NCI-H1436 treated with DMSO at 0.1 percent for 48 hours (cell line): Measurements from ENCODE around the gene SMARCC1.
"Not testable (repeated sequence)": the region's sequence is repeated elsewhere in the genome, so short reads cannot be mapped to it uniquely, and the experiment has no call there.

Experiments
- DNase-seq: peaks from one replicate; lab custom pipeline; 2025; lab: John Stamatoyannopoulos, UW

Gene SMARCC1

DNA sequence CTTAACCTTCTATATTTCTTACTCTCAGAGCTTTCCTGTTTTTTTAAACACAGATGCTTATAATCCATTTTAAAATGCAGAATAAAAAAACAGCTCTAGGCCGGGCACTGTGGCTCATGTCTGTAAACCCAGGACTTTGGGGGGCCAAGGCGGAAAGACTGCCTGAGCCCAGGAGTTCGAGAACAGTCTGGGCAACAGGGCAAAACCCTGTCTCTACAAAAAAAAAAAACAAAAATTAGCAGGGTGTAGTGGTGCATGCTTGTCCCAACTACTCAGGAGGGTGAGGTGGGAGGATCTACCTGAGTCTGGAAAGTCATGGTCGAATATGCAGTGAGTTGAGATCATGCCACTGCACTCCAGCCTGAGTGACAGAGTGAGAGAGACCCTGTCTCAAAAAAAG lies 15.5 kb downstream of the SMARCC1 start:
- no peak for DNase-seq

DNA sequence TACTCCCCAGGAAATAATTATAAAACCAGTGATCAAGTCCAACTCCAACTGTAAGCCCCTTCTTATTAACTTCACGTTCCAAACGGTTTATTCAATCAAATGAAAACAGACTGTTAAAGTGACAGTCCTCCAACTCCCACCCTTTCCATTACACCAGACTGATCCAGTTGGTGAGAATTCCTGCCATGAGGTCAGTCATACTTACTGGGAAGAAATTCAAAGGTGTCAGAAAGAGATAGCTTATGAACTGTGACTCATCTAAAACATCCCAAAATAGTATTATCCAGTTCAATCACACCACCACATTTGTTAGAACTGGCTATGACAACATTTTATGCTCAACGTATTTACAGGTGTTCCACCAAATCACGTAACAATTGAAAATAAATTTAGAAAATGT lies 19.5 kb downstream of the SMARCC1 start:
- DNase-seq: no peak

DNA sequence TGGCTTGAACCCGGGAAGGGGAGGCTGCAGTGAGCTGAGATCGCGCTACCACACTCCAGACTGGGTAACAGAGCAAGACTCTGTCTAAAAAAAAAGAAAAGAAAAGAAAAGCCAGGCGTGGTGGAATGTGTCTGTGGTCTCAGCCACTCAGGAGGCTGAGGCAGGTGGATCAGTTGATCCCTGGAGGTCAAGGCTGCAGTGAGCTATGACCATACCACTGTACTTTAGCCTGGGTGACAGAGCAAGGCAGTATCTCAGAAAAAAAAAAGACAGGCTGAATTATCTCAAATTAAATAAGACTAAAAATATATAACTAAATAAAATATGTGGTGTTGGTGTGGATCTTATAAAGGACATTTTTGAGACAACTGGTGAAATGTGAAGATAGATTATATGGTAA lies 20.6 kb downstream of the SMARCC1 start:
- DNase-seq: no peak

DNA sequence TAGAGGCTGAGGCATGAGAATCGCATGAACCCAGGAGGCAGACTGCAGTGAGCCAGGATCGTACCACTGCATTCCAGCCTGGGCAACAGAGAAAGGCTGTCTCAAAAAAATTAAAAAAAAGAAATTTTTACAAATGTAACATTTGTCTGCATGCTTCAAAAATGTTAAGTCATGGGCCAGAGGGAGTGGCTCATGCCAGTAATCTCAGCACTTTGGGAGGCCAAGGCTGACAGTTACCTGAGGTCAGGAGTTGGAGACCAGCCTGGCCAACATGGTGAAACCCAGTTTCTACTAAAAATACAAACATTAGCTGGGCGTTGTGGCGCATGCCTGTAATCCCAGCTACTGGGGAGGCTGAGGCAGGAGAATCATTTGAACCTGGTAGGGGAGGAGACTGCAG lies 21.5 kb downstream of the SMARCC1 start:
- not testable (repeated sequence) for DNase-seq

DNA sequence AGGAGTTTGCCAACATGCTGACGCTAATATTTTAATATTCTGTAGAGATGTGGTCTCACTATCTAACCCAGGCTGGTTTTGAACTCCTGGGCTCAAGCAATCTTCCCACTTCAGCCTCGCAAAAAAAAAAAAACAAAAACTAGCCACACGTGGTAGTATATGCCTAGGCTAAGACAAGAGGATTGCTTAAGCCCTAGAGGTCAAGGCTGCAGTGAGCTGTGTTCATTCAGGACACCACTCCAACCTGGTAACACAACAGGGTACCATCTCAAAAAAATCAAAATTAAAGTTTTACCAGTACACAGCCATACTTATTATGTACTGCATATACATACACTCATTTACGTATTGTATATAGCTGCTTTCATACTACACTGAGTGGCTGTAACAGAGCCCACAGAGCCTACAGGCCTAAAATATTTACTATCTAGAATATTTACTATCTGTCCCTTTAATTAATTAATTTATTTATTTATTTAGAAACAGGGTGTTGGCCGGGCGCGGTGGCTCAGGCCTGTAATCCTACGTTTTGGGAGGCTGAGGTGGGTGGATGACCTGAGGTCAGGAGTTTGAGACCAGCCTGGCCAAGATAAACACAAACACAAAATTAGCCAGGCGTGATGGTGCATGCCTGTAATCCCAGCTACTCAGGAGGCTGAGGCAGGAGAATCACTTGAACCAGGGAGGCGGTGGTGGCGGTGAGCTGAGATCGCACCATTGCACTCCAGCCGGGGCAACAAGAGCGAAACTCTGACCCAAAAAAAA lies 23.2 kb downstream of the SMARCC1 start:
- no peak for DNase-seq

- DNase-seq: no peak
Observed at GRCh38 chr3:47752716-47753115, 29.0 kb downstream of the SMARCC1 start.

DNA sequence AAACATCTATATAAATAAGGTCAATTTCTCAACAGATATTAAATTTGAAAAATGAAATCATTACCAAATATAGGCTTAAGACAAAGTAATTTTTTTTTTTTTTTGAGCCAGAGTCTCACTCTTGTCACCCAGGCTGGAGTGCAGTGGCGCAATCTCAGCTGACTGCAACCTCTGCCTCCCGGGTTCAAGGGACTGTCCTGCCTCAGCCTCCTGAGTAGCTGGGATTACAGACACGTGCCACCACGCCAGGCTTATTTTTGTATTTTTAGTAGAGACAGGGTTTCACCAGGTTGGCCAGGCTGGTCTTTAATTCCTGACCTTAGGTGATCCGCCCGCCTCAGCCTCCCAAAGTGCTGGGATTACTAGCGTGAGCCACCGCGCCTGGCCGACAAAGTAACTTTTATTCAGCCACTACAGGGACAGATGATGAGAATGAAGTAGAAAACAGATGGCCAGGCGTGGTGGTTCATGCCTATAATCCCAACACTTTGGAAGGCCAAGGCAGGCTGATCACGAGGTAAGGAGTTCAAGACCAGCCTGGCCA lies 30.8 kb downstream of the SMARCC1 start:
- not testable (repeated sequence) for DNase-seq

- DNase-seq: no peak
Observed at GRCh38 chr3:47747558-47747957, 34.1 kb downstream of the SMARCC1 start.

- no peak for DNase-seq
Observed at GRCh38 chr3:47746264-47746663, 35.4 kb downstream of the SMARCC1 start.

GRCh38 chr3:47743855-47744254 lies 37.8 kb downstream of the SMARCC1 start:
- no peak for DNase-seq

GRCh38 chr3:47743352-47743751 lies 38.3 kb downstream of the SMARCC1 start:
- not testable (repeated sequence) for DNase-seq

DNA sequence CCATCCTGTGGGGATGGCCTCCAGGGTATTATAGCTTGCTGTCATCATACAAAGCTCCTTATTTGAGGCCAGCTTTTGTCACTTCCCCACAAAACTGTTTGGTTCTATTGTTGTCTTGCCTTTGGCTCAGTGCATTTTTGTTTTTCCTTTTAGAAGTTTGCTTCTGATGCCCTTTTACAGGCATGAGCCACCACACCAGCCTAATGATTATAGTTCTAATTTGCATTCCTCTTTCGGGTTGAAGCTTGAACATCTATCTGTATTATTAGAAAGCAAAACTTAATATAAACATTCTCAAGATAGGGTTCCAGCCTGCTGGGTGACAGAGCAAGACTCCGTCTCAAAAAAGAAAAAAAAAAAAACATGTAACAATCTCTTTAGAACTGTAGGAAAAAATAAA lies 39.8 kb downstream of the SMARCC1 start:
- no peak for DNase-seq

GRCh38 chr3:47732143-47732542 lies 49.5 kb downstream of the SMARCC1 start:
- DNase-seq: no peak

- no peak for DNase-seq
Observed at GRCh38 chr3:47731061-47731460, 50.6 kb downstream of the SMARCC1 start.

DNA sequence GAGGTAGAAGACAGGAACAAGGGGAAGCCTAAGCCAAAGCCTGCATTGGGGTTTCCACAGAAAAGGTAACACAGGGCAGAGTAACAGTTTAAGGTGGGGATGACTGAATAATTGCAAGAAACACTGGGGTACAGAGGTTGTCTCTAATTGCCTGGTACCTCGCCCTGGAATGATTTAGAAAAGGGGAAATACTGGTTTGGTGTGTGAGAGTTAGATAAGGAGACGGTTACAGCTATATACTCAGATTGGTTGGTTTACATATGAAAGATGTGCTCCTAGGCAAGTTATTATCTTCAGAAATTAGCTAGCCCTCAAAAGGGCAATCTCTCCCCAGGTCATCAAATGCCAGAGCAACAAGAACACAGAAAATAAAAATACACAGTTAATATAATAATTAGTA lies 58.8 kb downstream of the SMARCC1 start:
- DNase-seq: no peak

GRCh38 chr3:47717448-47717847 lies 64.2 kb downstream of the SMARCC1 start:
- DNase-seq: not testable (repeated sequence)

DNA sequence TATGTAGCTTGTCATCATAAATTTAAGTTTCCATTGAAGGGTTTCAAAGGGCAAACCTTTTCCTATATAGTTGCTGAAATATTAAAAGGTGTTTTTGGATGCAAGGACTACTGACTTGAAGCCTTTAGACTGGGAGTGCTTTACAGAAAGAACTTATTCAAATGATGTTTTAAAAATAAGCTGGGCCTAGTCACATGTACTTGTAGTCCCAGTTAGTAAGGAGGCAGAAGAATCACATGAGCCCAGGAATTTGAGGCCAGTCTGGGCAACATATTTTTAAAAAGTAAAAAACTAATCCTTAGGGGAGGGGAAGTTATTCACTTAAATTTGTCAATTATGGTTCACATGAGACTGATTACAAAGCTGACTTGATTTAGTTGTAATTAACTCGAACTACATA lies 65.0 kb downstream of the SMARCC1 start:
- no peak for DNase-seq

DNA sequence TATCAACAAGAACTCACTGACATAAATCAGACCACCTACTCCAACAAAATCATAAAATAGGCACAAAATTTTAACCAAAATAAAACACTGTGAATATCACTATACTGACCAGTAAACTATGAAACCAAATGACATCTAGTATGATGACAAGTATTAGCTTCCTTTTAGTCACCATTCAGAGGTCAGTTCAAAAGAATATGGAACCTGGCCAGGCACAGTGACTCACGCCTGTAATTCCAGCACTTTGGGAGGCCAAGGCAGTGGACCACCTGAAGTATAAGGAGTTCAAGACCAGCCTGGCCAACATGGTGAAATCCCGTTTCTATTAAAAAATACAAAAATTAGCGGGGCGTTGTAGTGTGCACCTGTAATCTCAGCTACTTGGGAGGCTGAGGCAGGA lies 65.8 kb downstream of the SMARCC1 start:
- DNase-seq: no peak

DNA sequence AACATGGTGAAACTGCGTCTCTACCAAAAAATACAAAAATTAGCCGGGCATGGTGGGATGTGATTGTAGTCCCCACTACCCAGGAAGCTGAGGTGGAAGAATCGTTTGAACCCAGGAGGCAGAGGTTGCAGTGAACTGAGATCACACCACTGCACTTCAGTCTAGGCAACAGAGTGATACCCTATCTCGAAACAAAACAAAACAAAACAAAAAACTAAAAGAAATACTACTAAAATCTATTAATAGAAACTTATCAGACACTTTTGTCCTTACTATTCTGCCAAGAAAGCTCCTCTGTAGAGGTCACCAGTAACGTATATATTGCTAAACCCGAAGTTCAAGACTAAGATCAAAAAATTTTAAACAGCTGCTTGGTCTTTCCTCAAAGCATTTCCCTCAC lies 67.1 kb downstream of the SMARCC1 start:
- DNase-seq: no peak

GRCh38 chr3:47713655-47714054 lies 68.0 kb downstream of the SMARCC1 start:
- no peak for DNase-seq

DNA sequence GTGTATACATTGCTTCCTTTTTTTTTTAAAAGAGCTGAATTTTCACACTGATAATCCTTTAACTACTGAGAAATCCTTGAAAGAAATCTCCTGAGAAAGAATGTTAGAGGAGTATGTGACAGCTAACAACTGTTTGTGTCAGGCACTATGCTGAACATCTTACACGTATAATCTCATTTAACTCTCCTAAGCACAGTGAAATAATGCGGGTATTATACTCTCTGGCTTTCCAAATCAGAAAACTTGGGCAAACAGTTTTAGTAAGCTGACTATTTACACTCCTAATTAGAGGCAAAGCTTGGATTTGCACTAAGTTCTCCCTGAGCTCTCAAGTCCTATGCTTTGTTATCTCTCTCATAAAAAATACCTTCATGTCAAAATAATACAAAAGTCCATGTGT lies 69.3 kb downstream of the SMARCC1 start:
- no peak for DNase-seq

- DNase-seq: no peak
Observed at GRCh38 chr3:47711596-47711995, 70.1 kb downstream of the SMARCC1 start.

- no peak for DNase-seq
Observed at GRCh38 chr3:47705391-47705790, 76.3 kb downstream of the SMARCC1 start.

DNA sequence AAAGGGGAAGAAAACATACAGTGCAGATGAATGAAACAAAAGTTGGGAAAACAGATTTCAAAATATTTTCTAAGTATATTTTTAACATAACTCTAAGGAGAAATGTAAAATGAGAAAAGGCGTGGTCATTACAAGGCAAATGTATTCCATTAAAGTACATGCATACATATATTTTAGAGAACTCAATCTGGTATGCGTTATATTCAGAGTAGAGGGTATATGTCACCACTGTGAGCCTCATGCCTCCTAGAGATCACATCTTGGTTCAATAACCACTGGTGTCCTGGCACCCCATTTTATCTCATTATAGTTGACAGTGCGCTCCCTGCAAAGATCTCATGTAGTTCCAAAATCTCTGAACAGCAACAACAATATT lies 77.5 kb downstream of the SMARCC1 start:
- no peak for DNase-seq
